GM19351 (cell line): Measurements from ENCODE around the gene RUSC2.
"Not testable (repeated sequence)": the region's sequence is repeated elsewhere in the genome, so short reads cannot be mapped to it uniquely, and the experiment has no call there.

Experiments
- ATAC-seq: cut with Tn5 transposase; IDR thresholded peaks from one replicate; pipeline ENCODE4 v1.9.1; 2021; ENCODE audit warnings: mild to moderate bottlenecking, moderate library complexity; ENCODE audit not compliant: unreplicated experiment

The RUSC2 gene, protein sequence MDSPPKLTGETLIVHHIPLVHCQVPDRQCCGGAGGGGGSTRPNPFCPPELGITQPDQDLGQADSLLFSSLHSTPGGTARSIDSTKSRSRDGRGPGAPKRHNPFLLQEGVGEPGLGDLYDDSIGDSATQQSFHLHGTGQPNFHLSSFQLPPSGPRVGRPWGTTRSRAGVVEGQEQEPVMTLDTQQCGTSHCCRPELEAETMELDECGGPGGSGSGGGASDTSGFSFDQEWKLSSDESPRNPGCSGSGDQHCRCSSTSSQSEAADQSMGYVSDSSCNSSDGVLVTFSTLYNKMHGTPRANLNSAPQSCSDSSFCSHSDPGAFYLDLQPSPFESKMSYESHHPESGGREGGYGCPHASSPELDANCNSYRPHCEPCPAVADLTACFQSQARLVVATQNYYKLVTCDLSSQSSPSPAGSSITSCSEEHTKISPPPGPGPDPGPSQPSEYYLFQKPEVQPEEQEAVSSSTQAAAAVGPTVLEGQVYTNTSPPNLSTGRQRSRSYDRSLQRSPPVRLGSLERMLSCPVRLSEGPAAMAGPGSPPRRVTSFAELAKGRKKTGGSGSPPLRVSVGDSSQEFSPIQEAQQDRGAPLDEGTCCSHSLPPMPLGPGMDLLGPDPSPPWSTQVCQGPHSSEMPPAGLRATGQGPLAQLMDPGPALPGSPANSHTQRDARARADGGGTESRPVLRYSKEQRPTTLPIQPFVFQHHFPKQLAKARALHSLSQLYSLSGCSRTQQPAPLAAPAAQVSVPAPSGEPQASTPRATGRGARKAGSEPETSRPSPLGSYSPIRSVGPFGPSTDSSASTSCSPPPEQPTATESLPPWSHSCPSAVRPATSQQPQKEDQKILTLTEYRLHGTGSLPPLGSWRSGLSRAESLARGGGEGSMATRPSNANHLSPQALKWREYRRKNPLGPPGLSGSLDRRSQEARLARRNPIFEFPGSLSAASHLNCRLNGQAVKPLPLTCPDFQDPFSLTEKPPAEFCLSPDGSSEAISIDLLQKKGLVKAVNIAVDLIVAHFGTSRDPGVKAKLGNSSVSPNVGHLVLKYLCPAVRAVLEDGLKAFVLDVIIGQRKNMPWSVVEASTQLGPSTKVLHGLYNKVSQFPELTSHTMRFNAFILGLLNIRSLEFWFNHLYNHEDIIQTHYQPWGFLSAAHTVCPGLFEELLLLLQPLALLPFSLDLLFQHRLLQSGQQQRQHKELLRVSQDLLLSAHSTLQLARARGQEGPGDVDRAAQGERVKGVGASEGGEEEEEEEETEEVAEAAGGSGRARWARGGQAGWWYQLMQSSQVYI (N-terminal part only)

DNA sequence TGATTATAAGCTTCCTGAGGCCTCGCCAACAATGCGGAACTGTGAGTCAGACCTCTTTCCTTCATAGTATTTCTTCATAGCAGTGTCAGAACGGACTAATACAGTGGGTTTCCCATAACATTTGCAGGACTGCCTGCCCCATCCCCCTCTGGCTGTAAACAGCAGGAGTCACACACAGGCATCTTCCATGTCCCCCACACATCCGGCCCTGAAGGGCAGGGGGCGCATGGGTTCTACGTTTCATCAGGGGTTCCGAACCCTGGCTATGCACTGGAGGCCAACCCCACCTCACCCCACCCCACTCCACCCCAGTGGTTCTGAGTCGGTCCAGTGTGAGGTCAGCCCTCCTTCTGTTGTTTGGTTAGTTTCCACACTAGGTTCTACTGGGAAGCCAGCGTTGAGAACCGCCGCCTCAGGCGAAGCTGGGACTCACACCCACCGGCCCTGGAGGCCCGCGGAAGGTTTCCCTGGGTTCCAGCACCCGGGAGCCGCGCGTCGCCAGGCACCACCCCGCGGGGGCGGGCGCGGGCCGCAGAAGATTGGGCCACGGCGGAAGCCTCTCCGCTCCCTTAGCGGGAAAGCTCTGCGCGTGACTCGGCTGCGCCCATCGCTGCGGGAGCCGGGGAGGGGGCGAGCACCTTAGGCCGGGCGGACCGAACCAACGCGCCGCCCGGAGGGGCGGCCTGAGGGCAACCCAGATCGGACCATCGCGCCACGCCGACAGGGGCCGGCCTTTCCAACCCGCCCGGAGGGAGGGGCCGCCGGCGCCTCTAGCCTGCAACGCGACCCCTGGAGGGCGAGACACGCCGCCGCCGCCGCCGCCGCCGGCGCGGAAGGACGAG lies at the start of gene RUSC2:
Gene RUSC2, plus strand, starts transcription at position 799 of the 842 bp plus-strand sequence. CDS start 56,411 bp downstream, outside the sequence.
- ATAC-seq: no peak

DNA sequence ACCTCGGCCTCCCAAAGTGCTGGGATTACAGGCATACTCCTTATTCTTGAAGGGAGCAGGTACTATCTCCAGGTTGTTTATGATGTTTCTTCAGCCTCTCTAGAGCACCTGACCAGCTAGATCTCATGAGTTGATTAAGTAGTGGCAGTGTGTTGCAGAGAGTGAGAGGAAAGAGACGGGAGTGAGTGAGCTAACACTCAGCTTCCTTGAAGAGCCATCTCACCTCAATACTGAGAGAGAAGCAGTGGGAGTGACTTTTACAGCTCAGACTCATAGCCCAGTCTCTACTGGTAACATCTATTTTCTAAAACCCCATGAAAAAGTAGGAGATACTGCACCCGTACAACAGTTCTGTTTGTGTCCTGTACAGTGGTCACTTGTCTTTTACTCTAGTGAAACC lies 43.9 kb upstream of the RUSC2 start:
- ATAC-seq: no peak

DNA sequence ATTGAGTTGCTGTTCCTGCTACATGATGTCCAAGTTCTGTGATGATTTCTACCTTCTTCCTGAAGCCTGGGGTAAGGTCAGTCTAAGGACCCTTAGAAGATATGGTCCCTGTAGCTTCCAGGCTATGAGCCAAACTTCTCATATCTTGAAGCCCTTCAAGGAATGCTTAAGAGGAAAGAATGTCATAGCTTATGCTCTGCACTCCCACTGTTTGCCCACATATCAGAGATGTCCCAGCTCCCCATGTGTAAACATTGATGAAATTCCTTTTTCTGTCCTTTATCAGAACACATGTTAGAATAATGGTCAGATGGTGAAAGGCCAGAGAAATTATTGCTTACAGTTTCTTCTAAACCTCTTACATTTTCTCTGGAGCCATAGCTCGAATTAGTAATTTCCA lies 41.4 kb upstream of the RUSC2 start:
- ATAC-seq: no peak

DNA sequence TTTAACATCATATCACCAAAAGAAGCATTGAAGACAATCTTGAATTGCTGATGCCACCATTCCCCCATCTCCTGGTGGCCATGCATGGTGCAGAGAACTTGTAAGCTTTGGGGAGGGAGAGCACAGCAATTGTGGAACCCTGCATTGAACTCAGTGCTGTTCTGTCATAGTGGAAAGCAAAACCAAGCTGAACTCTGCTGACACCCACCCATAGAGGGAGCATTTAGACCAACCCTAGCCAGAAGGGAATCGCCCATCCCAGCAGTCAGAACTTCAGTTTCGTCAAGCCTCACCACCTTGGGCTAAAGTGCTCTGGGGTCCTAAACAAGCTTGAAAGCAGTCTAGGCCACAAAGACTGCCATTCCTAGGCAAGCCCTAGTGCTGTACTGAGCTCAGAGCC lies 37.4 kb upstream of the RUSC2 start:
- no peak for ATAC-seq

DNA sequence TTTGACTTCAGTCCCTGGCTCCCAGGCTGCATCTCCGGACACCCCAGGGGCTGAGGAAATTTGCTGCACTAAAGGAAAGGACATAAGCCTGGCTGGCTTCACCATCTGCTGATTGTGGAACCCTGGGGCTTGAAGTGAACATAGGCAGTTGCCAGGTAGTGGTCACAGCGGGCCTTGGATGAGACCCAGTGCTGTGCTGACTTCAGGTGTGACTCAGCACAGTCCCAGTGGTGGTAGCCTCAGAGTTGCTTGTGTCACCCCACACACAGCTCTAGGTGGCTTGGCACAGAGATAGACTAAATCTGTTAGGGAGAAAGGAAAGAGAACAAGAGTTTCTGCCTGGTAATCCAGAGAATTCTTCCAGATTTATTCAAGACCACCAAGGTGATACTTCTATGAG lies 36.1 kb upstream of the RUSC2 start:
- ATAC-seq: no peak

DNA sequence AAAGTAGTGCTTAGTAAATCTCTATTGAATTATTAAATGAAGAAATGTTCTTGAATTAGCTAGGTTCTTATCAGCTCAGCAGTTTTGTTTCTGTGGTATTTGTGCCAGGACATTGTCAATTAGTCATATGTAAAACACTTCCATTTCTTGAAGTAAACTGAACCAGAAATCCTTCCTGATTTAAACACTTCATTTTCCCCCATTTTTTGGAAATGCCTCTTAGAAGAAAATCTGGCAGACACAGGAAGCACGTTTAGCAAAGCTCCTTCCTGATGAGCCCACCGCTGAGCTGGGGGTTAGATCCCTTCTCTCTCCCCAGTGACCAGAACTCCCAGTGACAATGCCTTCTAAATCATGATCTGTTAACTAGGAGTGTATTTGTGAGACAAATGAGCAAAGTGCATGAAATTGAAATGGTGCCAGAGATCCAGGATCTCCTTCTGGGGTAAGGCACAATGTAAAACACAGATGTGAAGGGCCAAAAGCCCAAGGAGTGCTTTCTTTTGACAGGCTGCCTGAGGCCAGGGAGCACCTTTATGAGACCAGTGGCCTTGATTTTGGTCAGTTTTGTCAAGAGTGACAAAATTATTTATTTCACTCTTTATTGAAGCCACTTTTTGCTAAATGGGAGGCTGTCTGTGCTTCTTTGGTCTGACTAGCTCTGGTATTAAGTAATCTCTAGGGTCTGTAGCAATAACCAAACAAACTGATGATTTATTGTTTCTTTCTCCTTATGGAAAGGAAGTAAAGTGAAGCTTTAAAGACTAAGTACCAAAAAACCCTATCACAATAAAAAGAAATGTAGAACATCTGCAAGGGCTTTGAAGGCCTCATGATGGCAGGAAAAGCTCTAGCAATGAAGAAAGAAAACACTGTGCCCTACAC lies 25.5 kb upstream of the RUSC2 start:
- ATAC-seq: no peak

DNA sequence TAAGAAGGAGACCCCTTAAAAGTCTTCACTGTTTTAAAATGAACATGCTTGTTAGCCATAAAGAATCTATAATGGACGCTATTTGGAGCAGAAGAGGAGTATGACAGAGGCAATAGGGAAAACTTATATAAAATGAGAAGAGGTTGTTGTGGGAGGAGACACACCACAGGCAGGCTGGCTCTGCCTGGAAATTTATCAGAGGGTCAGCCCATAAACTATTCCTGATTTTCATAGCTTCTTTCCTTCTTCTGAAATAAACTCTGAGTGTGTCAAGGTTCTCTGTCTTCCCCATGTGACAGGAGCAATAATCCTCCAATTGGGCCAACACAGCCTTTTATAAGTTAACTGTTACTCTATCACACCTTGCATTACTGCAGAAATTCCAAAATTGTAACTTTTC lies 19.6 kb upstream of the RUSC2 start:
- ATAC-seq: no peak

DNA sequence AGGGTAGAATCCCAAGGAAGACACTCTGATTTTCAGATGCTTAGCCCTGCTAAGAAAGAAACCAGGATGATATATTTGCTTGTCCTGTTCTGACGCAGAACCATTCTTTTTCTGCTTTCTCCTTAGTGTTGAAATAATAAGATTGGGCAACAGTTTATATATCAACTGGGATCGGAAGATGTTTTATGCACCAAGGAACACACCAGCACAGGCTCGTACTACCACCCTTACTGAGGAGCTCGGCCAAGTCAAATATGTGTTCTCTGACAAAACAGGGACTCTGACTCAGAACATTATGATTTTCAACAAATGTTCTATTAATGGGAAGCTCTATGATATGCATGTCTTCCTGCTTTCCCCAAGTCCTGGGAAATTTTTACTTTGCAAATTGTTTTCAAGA lies 19.0 kb upstream of the RUSC2 start:
- ATAC-seq: no peak

DNA sequence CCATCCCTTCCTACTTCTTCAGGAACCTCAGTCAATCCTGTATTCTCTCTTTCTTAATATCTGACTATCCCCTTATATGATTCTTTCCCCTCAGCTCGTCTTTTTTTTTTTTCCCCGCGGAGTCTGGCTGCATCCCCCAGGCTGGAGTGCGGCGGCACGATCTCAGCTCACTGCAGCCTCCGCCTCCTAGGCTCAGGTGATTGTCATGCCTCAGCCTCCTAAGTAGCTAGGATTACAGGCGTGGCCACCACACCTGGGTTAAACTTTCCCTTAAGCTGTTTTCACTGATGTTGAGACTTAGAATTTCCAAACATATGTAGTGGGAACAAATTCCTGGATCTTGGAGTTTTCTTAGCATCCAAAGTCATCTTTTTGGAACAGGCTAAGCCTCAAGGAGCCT lies 13.3 kb upstream of the RUSC2 start:
- no peak for ATAC-seq

DNA sequence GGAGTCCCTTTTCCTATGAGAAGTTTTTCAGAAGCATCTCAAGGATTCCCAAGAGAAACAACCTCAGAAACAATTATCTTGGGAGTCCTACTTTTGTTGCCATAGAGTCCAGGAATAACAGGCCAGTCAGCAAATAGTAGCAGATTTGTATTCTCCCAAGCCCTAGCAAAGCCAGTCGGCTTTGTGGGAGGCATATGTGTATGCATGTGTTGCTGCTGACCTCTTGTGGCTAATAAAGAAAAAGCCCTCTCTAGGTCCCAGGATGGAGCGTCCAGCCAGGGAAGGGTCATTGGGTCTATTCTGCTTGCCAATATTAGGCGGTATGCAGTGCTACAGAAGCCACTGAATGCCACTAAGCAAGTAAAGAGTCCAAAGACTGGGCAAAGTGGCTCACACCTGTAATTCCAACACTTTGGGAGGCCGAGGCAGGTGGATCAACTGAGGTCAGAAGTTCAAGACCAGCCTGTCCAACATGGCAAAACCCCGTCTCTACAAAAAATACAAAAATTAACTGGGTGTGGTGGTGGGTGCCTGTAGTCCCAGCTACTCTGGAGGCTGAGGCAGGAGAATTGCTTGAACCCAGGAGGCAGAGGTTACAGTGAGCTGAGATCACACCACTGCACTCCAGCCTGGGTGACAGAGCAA lies 12.6 kb upstream of the RUSC2 start:
- ATAC-seq: not testable (repeated sequence)

DNA sequence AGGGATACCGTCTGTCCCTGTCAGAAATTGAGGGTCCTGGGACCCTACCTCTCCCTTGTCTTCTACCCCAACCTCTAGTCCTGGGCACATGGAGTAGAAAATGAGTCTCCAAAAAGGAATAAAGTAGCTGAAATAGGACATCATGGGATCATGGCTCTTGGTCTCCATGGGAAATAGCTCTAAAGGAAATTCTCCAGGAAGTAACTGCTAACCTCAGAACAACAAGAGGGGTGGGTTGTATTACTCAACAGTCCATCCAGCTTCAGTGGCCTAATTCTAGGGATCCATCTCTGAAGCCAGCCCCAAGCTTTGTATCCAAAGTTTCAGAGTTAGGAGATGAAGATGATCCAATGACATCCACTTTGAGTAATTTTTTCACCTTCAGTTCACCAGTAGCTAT lies 11.0 kb upstream of the RUSC2 start:
- no peak for ATAC-seq

DNA sequence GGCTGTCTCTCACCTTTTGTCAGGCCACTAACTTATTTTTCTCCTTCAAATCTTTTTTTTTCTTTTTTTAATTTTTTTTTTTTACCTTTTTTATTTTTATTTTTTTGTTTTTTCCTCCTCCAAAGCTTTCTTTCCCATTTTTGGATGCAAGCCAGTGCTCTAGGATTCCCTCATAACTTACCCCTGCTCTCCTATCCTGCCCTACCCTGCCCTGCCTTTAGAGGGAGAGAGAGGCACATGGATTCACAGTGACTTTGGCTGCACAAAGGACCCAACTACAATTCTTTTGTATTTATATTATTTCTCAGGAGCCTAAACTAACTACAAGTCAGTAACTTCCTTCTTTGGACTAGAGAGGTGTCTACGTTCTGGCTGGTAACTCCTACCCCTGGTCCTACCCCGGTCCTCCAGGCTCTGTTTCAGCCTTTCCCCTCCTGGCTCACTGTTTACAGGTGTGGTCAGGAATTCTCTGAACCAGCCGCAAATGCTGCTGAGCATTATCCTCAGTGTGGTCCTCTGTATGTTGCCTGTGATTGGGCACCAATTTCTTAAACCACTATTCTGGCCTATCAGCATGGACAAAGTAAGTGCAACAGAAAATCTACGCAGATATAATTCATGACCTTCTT lies 8.4 kb upstream of the RUSC2 start:
- no peak for ATAC-seq

DNA sequence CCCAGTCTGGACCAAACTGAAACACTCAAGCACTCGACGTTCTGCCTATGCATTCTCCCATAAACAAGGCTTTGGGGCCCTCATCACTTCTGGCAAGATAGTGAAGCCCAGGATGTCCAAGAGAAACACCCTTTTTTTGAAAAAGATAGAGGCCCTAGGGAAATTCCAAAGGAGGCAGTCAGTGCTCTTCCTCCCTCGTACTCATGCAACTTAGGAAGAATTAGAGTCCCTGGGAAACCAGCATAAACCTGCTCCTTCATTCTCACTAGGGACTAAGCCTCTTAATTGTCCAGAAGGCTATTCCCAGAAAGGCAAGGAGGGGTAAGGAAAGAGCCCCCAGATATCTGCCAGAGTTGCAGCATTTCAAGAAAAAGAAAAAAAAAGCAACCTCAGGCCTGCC lies 7.8 kb upstream of the RUSC2 start:
- ATAC-seq: no peak

DNA sequence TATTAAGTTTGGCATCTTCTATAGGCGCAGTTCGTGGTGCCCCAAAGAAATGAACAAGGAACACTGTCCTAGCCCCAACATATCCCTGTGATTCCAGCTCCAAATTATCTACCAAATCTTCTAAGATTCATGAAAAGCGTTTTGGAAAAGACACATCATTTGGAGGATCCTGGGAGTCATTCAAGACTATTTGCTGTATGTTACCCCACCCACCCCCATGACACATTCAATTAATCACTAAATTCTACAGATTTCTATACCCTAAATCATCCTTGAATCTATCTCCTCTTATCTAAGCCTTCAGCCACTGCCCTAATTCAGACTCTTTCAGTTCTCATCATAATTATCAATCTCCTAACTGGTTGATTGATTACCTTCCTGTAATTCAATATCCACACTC lies 5.5 kb upstream of the RUSC2 start:
- no peak for ATAC-seq

DNA sequence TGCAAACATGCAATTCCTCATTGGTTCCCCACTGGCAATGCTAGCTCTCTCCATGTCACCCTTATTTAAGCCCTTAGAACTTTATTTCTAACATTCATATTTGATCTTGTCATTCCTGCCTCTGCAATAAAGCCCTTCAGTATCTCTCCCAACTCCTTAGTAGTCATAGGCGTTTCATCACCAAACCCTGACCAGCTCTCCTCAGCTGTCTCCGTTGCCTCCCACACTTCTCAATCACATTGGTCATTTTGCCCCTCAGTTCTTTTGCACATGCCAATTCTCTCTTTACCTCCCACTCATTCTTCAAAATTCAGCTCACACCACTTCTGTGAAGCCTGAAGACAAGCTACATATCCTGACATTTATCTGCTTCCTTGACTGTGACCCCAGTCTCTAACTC lies 2.8 kb upstream of the RUSC2 start:
- no peak for ATAC-seq

DNA sequence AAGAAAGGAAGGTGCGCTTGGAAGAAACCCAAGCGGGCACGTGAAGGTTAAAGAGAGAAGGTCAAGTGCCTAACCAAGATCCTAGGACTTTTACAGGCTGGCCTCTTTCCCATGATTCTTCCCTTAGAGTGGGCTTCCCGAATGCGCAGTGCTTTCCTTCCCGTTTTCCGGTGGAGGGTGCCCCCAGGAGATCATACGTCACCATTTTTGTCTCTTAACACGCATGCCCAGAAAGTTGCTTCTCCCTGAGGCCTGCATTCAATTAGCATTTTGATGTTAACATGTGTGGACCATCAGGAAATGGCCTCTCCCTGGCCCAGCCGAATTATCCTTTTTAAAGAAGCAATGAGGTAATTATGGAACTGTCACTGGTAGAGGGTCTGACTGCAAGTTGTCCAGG lies 1.9 kb upstream of the RUSC2 start:
- no peak for ATAC-seq

DNA sequence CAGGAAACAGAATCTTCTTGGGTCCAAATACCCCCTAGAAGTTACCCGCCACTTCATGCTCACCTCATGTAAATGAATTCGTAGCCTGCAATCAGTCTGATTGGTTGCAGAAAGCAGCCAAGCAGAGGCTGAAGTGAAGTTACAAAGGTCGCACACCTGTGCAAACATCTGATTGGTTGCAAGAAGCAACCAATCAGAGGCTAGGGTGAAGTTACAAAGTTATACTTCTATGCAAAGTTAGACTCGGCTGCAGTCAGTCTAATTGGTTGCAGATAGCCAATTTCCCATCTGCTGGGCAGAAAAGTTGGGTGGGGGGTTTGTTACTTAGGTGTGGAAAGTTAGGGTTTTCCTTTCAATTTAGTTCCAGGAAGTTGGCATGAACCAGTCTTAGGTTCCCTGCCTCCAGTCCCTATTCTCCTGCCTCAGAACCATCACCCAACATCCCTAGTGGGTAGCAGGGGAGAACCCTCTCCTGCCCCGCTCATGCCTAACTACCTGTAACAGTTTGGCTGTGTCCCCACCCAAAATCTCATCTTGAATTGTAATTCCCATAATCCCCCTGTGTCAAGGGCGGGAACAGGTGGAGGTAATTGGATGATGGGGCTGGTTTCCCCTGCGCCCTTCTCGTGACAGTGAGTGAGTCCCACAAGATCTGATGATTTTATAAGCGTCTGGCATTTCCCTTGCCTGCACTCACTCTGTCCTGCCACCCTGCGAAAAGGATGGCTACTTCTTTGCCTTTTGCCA lies 1.2 kb upstream of the RUSC2 start:
- ATAC-seq: no peak
